Stomach (tissue), 4 donors: ENCODE measurements around the gene CPO.

Experiments
- POLR2A ChIP-seq, 4 donors: fragments of 450-650 bp; IDR thresholded peaks; one replicate each; pipeline ENCODE4 v1.6.1; 2016; ENCODE audit warnings: antibody characterized with exemption in 4 of 4, control low read depth in 2 of 4, mild to moderate bottlenecking in 1 of 4, moderate library complexity in 1 of 4
- POLR2AphosphoS5 ChIP-seq, 3 donors: sonication (generic); formaldehyde crosslinking; IDR thresholded peaks; one replicate each; pipeline ENCODE4 v1.6.1; 2016; ENCODE audit warnings: antibody characterized with exemption in 3 of 3
- TF ChIP-seq, protein P1 (sequence below), 7 experiments: fragments of 450-650 bp in 4 of 7; fragments of 200-600 bp in 3 of 7; sonication (generic) in 3 of 7; IDR thresholded peaks; one replicate each; pipeline ENCODE4 v1.5.1; 2016 to 2019; ENCODE audit warnings: antibody characterized with exemption in 7 of 7, control low read depth in 2 of 7, mild to moderate bottlenecking in 1 of 7

DNA sequence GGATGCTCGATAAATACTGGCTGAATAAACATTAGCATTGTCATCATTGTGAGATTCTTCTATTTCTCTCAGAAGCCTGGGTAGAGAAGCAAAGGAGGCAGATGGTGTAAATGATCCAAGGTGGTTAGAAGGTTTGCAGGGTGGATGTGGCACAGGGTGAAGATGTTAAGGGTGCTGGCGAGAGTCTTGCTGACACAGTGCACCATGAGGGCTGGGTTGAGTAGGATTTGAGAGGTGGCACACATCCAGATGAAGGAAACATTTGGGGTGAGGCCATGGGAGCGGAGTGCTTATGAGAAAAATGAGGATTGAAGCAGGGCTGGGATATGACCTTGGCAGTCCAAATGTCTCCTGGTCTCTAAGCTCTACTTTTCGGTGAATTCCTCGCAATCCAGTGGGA, 17.8 kb upstream of the CPO start:
- TF ChIP-seq, protein P1, sequence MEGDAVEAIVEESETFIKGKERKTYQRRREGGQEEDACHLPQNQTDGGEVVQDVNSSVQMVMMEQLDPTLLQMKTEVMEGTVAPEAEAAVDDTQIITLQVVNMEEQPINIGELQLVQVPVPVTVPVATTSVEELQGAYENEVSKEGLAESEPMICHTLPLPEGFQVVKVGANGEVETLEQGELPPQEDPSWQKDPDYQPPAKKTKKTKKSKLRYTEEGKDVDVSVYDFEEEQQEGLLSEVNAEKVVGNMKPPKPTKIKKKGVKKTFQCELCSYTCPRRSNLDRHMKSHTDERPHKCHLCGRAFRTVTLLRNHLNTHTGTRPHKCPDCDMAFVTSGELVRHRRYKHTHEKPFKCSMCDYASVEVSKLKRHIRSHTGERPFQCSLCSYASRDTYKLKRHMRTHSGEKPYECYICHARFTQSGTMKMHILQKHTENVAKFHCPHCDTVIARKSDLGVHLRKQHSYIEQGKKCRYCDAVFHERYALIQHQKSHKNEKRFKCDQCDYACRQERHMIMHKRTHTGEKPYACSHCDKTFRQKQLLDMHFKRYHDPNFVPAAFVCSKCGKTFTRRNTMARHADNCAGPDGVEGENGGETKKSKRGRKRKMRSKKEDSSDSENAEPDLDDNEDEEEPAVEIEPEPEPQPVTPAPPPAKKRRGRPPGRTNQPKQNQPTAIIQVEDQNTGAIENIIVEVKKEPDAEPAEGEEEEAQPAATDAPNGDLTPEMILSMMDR (IDR thresholded peaks at IDR 0.05), result no peak
- no peak for TF ChIP-seq POLR2AphosphoS5 (IDR thresholded peaks at IDR 0.05)
- no peak for TF ChIP-seq POLR2A (IDR thresholded peaks at IDR 0.05)
